ENCODE measurements around the gene CKMT2. TPM values are rescaled to one million over a fixed set of nuclear protein-coding genes. Genes with fewer than 3 reads are reported as not detected.
"Not testable (repeated sequence)": the region's sequence is repeated elsewhere in the genome, so short reads cannot be mapped to it uniquely, and the experiment has no call there.

The CKMT2 gene
- total RNA-seq, 1 donor from 2014 or later = 0.81 TPM

GRCh38 chr5:81251922-81252321 lies 18.8 kb downstream of the CKMT2 start:
- no peak for DNase-seq
- Mint-ChIP-seq H3K27ac (ENCODE audit: unreplicated experiment) (no peak overlapping the region), H3K9me3 (ENCODE audit: unreplicated experiment) (peaks cover 2% of the 10 kb centered on the region), H3K27me3 (ENCODE audit: unreplicated experiment) (peaks cover 2% of the 10 kb centered on the region), H3K4me3 (ENCODE audit: unreplicated experiment) (no peak overlapping the region), H3K4me1 (ENCODE audit: low read depth, unreplicated experiment) (peaks cover 16% of the 10 kb centered on the region), H3K36me3 (ENCODE audit: unreplicated experiment) (peaks cover 14% of the 10 kb centered on the region)
- no peak for TF ChIP-seq CTCF (IDR thresholded peaks at IDR 0.05; ENCODE audit: partially characterized antibody, unreplicated experiment)

- Mint-ChIP-seq H3K27me3 (ENCODE audit: unreplicated experiment) (peaks cover 4% of the 10 kb centered on the region), H3K36me3 (ENCODE audit: unreplicated experiment) (peaks cover 14% of the 10 kb centered on the region), H3K4me3 (ENCODE audit: unreplicated experiment) (no peak overlapping the region), H3K4me1 (ENCODE audit: low read depth, unreplicated experiment) (peaks cover 10% of the 10 kb centered on the region), H3K27ac (ENCODE audit: unreplicated experiment) (no peak overlapping the region), H3K9me3 (ENCODE audit: unreplicated experiment) (peaks cover 2% of the 10 kb centered on the region)
- DNase-seq = no peak
- no peak for TF ChIP-seq CTCF (IDR thresholded peaks at IDR 0.05; ENCODE audit: partially characterized antibody, unreplicated experiment)
Observed at GRCh38 chr5:81252904-81253303, 19.8 kb downstream of the CKMT2 start.

- no peak overlapping the region for H3K27ac Mint-ChIP-seq (ENCODE audit: unreplicated experiment)
- no peak for TF ChIP-seq CTCF (IDR thresholded peaks at IDR 0.05; ENCODE audit: partially characterized antibody, unreplicated experiment)
- no peak for DNase-seq
- H3K4me1 Mint-ChIP-seq (ENCODE audit: low read depth, unreplicated experiment) = peaks cover 10% of the 10 kb centered on the region
- H3K9me3 Mint-ChIP-seq (ENCODE audit: unreplicated experiment) = peaks cover 2% of the 10 kb centered on the region
- peaks cover 4% of the 10 kb centered on the region for H3K27me3 Mint-ChIP-seq (ENCODE audit: unreplicated experiment)
- H3K36me3 Mint-ChIP-seq (ENCODE audit: unreplicated experiment) = peaks cover 14% of the 10 kb centered on the region
- H3K4me3 Mint-ChIP-seq (ENCODE audit: unreplicated experiment) = no peak overlapping the region
Observed at GRCh38 chr5:81253875-81254274, 20.8 kb downstream of the CKMT2 start.

DNA sequence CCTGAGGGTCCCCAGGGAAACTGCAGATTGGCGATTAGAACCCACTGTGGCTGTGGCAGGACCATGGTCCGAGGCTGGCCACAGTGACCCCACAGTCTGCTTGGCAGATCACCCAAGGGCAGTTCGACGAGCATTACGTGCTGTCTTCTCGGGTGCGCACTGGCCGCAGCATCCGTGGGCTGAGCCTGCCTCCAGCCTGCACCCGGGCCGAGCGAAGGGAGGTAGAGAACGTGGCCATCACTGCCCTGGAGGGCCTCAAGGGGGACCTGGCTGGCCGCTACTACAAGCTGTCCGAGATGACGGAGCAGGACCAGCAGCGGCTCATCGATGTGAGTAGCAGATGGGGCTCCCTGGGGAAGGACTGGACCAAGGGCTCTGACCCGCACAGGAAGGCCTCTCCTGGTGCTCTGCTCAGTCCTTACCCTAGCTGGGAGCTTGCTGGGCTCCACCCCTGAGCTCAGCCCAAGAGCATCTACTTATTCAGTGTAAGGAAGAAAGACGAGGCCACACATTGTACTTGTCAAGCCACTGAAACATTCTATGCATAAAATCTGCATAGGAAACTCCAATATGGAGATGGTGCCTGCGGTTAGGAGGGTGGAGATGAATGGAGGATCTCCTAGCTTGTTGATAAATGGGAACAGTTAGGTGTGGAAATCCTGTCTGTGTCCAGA lies 21.9 kb downstream of the CKMT2 start:
- peak; percentile 64 for DNase-seq
- TF ChIP-seq CTCF (IDR thresholded peaks at IDR 0.05; ENCODE audit: partially characterized antibody, unreplicated experiment) = no peak
- Mint-ChIP-seq H3K4me1 (ENCODE audit: low read depth, unreplicated experiment) (peaks cover 10% of the 10 kb centered on the region), H3K36me3 (ENCODE audit: unreplicated experiment) (peaks cover 16% of the 10 kb centered on the region), H3K9me3 (ENCODE audit: unreplicated experiment) (peaks cover 4% of the 10 kb centered on the region), H3K27ac (ENCODE audit: unreplicated experiment) (peak overlapping the region; percentile 78), H3K27me3 (ENCODE audit: unreplicated experiment) (peaks cover 4% of the 10 kb centered on the region), H3K4me3 (ENCODE audit: unreplicated experiment) (no peak overlapping the region)

GRCh38 chr5:81256766-81257165 lies 23.6 kb downstream of the CKMT2 start:
- TF ChIP-seq CTCF (IDR thresholded peaks at IDR 0.05; ENCODE audit: partially characterized antibody, unreplicated experiment) = no peak
- Mint-ChIP-seq H3K4me1 (ENCODE audit: low read depth, unreplicated experiment) (peaks cover 10% of the 10 kb centered on the region), H3K27me3 (ENCODE audit: unreplicated experiment) (peaks cover 6% of the 10 kb centered on the region), H3K36me3 (ENCODE audit: unreplicated experiment) (peaks cover 21% of the 10 kb centered on the region), H3K4me3 (ENCODE audit: unreplicated experiment) (no peak overlapping the region), H3K27ac (ENCODE audit: unreplicated experiment) (no peak overlapping the region), H3K9me3 (ENCODE audit: unreplicated experiment) (peaks cover 2% of the 10 kb centered on the region)
- no peak for DNase-seq

- H3K4me1 Mint-ChIP-seq (ENCODE audit: low read depth, unreplicated experiment); H3K27ac Mint-ChIP-seq (ENCODE audit: unreplicated experiment); H3K9me3 Mint-ChIP-seq (ENCODE audit: unreplicated experiment); DNase-seq; H3K27me3 Mint-ChIP-seq (ENCODE audit: unreplicated experiment); H3K4me3 Mint-ChIP-seq (ENCODE audit: unreplicated experiment): not testable (repeated sequence)
- H3K36me3 Mint-ChIP-seq (ENCODE audit: unreplicated experiment) = peaks cover 25% of the 10 kb centered on the region
Observed at GRCh38 chr5:81262796-81263195, 29.7 kb downstream of the CKMT2 start.
